ENCODE results near the gene ASIC3.

DNA sequence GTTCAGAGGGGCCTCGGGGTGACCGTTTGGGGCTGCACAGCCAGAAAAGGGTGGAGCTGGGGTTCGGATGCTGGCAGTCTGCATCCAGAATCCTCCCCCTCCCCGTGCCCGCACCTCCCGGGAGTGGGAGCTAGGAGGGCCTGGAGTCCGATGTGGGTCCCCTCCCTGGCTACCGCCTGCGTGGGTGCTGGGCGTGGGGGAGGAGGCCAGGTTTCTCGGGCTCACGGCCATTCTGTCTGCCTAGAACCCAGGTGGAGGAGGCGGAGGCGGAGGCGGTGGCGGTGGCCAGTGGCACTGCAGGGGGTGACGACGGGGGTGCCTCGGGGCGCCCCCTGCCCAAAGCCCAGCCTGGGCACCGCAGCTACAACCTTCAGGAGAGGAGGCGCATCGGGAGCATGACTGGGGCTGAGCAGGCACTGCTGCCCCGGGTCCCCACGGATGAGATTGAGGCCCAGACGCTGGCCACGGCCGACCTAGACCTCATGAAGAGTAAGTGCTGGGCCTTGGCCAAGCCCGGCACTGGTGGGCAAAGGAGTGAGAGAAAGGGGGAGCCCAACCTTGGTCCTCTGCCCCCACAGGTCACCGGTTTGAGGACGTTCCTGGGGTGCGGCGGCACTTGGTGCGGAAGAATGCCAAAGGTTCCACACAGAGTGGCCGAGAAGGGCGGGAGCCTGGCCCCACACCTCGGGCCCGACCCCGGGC, 18.1 kb downstream of the ASIC3 start:
- TF ChIP-seq, protein P1, sequence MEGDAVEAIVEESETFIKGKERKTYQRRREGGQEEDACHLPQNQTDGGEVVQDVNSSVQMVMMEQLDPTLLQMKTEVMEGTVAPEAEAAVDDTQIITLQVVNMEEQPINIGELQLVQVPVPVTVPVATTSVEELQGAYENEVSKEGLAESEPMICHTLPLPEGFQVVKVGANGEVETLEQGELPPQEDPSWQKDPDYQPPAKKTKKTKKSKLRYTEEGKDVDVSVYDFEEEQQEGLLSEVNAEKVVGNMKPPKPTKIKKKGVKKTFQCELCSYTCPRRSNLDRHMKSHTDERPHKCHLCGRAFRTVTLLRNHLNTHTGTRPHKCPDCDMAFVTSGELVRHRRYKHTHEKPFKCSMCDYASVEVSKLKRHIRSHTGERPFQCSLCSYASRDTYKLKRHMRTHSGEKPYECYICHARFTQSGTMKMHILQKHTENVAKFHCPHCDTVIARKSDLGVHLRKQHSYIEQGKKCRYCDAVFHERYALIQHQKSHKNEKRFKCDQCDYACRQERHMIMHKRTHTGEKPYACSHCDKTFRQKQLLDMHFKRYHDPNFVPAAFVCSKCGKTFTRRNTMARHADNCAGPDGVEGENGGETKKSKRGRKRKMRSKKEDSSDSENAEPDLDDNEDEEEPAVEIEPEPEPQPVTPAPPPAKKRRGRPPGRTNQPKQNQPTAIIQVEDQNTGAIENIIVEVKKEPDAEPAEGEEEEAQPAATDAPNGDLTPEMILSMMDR (IDR thresholded peaks at IDR 0.05 in 8 of 11, conservative IDR thresholded peaks at IDR 0.05 in 3 of 11): no peak
- no peak for TF ChIP-seq POLR2A (IDR thresholded peaks at IDR 0.05)
